Stimulated activated CD4-positive, alpha-beta T cell treated with anti-CD3 and anti-CD28 coated beads, Interleukin-2, amount 100 ng/mL, for 4 hours (primary cell): ENCODE data around the gene KANK2.

Experiments used
- DNase-seq: peaks from one replicate; pipeline ENCODE4 v3.0.0-alpha.2; 2020; ENCODE audit warnings: low read depth

KANK2 gene

DNA sequence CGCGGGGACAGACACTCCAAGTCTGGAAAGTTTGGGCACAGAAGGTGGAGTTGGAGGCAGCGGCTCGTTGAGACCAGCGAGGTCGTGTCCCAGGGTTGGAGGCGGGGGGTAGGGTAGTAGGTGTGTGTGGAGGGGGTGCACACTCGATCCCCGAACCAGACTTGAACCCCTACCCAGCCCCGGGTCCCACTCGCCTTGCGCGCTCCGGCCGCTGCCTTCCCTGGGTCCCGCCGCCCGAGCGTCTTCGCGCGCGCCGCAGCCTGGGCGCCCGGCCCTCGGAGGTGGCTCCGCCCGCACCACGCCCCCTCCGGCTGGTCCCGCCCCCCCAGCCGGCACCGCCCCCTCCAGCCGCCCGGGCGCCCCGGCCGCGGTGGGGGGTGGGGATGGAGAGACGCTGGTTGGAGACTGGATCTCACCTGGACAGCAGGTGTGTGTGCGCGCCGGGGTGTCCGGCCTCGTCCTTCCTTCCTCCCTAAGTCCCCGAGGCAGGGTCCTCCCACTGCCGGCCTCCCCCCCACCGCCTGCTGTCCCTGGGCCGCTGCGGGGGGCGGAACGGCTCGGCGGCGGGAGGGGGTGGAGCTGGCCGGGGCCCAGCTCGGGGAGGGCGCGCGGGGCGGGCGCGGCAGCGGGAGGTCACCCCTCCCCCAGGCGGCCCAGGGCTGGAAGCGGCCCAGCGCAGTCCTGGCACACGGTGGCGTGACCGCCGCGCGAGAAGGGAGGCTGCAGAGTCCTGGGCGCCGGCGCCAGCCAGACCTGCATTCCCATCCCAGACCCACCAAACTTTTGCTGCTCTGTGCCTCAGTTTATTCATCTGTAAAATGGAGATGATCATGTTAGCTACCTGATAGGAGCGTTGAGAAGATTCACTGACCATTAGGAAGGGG, at the start of gene KANK2:
Gene KANK2 (minus strand): TSS at position 255 of the 884 bp plus-strand sequence. CDS start 3,034 bp downstream, outside the sequence.
- peak; percentile 57 for DNase-seq

- no peak for DNase-seq
These were observed 49.6 kb upstream of the KANK2 start for GRCh38 chr19:11246941-11247340.

- DNase-seq, result no peak
These were observed 47.7 kb upstream of the KANK2 start for GRCh38 chr19:11244846-11245589.

- DNase-seq, result no peak
These were observed 46.4 kb upstream of the KANK2 start for GRCh38 chr19:11243798-11244169.

DNA sequence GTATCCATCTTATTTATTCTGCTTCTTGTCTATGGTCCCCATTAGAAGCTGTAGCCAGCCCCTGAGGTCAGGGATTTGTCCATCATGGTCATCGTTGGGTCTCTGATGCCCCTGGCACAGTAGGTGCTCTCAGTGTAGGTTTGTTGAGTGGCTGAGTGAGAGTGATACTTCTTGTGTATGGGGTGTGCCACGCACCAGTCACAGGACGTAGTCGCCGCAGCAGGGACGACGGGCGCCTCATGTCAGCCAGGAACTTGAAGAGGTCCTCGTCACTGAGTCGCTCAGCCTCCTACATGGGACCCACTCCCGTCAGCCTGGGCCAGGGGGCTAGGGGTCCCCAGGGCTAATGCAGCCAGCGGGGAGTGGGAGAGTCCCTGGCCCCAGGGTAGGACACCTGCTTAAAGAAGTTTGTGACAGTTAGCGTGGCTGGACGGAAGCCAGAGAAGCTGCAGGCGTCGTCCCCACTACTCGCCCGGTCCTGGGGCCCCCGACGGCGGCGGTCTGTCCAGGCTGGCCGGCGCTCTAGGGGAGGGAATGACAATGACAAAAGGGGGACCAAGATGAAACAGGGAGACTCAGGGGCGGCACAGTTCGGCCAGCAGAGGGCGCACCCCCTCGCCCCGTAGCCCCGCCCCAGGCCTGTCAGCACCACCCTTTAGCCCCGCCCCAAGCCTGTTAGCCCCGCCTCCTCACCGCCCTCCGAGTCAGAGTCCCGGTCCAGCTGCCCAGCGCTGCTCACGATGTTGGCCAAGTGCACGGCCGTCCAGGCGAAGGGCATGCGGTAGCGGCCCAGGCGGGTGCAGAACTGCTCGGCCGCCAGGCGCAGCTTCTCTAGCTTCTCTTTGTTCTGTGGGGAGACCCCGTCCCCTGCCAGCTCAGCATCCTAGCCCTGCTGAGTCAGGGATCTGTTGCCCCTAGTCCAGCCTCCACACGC, 45.8 kb upstream of the KANK2 start:
- peak; percentile 74 for DNase-seq

DNA sequence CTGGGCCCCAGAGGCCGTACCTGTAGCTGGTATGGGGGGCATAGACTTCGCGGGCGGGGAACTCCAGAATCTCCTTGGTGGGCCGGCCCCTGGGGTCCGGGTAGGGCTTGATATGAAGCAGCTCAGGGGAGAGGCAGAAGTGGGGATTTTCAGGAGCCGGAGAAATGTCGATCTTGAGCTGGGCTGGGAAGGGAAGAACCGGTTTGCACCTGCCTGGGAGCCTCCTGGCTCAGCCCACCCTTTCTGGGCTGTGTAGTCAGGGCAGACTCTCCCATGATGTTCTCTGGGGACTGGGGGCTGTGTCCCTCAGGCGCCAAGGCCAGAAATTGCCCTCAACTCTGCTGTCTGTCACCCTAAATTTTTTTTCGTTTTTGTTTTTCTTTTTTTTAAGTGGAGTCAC, 44.7 kb upstream of the KANK2 start:
- no peak for DNase-seq

- no peak for DNase-seq
These were observed 42.7 kb upstream of the KANK2 start for GRCh38 chr19:11240008-11240444.

DNA sequence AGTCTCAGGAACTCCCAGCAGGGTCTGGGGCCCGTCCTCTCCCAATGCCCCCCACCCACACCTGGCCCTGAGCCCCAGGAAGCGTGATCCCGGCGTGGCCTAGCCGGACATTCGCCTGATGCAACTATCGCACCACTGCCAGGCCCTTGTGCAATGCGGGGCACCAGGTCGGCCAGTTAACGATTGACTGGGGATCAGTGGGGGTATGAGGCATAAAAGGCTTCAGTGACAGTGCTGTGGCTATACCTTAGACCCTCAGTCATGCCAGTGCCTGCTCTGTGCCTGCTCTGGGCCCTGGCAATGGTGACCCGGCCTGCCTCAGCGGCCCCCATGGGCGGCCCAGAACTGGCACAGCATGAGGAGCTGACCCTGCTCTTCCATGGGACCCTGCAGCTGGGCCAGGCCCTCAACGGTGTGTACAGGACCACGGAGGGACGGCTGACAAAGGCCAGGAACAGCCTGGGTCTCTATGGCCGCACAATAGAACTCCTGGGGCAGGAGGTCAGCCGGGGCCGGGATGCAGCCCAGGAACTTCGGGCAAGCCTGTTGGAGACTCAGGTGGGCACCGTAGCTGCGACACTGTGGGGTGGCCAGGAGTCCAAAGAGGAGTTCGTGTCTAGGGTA, 42.1 kb upstream of the KANK2 start, which contains the start of gene ANGPTL8:
Gene ANGPTL8 (plus strand): TSS at position 243 of the 624 bp plus-strand sequence. CDS start 19 bp downstream, at position 262.
- no peak for DNase-seq

DNA sequence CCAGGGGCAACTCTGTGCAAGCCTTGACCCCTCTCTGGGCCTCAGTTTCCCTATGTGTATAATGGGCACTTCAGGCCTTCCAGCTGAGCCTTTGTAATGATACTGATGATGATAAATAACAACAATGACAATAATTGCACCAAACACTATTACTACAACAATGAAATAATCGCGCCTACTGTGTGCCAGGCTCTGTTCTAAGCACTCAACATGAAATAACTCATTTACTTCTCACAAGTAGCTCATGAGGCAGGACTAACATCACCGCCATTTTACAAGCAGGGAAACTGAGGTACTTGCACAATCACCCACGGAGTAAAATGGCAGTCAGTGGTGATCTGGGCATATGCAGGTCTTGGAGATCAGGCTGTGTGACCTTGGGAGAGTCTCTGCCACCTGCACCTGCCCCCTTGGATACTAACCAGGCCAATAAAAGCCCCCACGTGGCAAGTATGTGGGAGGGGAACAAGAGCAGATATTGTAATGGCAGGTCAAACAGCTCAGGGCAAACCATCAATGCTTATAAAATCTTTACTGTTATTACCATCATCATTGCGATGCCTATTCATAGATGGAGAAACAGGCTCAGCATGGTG, 41.5 kb upstream of the KANK2 start:
- DNase-seq, result no peak

- no peak for DNase-seq
These were observed 40.7 kb upstream of the KANK2 start for GRCh38 chr19:11238041-11238440.

DNA sequence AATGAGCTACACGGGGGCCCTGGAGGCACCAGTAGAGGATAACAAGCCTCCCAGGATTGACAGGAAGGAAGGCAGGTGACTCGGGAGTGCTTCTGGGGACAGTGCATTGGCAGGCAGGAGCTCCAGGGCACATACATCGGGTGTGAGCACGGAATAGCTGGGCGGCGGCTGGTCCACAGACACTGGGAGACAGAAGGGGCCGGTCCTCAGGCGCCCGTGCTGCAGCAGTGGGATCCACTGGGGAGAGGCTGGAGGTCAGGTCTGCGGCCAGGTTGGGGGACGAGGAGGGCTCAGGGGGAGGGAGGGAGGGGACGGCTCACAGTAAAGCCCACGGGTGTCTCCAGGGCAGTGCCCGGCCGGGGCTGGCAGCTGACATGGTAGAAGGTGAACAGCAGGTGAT, 40.0 kb upstream of the KANK2 start:
- DNase-seq, result no peak

DNA sequence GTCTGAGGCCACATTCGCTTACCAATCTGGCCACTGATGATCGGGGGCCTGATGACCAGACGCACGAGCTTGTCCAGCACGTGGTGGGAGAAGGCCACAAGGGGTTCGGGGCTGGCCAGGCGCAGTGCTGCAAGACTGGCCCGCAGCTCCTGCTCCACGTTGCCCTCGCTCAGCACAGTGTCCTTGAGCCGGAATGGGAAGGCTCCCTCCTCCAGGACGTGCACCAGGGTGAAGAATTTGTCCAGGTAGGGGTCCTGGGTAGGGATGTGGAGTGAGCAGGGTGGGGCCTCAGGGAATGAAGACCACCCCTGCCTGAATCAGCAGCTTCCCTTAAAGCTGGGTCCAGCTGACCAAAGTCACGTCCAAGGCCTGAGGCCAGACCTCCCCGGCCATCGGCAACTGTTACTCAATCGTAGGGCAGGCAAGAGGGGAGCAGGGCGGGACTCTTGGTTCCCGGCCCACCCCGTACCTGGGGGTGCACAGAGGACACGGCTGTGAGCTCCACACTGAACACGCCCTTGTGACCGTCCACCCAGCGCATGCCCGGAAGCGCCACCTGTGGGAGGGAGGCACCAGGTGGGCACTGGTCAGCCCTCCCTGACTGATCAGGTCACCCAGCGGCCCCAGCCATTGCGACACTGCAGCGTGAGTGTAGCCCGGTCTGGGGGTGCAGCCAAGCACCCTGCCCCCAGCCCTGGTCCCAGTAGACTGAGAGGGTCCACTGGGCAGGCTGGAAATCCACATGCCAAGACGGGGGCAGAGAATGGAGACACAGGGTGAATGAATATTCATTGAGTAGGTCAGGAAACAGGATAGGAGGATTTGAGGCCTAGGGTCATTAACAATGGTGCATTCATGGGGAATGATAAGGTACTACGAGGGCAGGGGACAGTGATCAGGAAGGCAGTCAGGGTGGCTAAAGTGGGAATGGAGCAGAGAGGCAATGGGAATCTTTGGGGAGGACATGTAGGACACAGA, 39.3 kb upstream of the KANK2 start:
- DNase-seq, result no peak

DNA sequence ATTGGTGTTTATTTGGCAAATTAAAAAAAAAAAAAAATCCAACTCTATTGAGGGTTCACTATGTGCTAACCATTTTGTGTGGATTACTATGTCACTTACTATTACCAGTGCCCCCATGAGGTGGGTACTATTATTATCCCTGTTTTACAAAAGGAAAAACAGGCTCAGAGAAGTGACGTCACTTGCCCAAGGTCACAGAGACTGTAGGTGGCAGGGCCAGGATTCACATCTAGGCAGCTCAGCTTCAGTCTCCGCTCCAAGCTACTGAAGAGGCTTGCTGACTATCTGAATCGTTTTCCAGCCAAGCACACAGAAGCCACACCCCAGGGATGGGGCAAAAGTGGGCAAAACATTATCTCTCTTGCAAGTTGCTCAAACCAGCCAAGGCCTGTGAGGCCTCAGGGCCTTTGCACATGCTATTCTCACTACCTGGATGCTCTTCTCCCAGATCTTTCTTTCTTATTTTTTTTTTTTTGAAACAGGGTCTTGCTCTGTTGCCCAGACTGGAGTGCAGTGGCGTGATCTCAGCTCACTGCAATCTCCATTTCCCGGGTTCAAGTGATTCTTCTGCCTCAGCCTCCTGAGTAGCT, 37.2 kb upstream of the KANK2 start:
- no peak for DNase-seq

DNA sequence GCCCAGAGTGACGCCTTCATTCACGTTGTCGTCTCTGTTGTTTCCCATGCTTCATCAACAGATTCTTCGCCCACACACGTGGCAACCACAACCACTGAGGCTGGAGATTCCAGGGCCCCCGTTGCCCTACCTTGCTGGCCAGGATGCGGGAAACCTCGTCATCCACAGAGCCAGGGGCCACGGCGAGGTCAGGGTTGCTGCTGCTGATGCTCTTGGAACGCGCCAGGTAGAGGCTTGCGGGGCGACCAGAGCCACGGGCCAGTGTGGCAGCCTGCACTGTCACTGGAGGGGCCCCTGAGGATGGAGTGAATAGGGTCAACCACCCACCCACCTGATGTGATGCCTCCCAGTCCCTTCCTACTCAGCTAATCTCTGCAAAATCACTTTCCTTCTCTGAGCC, 35.7 kb upstream of the KANK2 start:
- no peak for DNase-seq

DNA sequence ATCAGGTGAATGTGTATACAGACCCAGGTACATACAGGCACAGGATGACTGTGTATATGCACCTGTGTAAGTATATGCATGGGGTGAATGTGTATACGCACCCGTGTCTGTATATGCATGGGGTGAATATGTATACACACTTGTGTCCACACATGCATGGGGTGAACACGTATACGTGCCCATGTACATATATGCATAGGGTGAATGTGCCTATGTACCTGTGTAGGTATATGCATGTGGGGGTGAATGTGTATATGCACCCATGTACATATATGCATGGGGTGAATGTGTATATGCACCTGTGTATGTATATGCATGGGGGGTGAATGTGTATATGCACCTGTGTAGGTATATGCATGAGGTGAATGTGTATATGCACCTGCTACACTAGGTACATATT, 35.2 kb upstream of the KANK2 start:
- no peak for DNase-seq

GRCh38 chr19:11230621-11231386, 33.5 kb upstream of the KANK2 start:
- no peak for DNase-seq

- no peak for DNase-seq
These were observed 30.0 kb upstream of the KANK2 start for GRCh38 chr19:11227195-11227886.

DNA sequence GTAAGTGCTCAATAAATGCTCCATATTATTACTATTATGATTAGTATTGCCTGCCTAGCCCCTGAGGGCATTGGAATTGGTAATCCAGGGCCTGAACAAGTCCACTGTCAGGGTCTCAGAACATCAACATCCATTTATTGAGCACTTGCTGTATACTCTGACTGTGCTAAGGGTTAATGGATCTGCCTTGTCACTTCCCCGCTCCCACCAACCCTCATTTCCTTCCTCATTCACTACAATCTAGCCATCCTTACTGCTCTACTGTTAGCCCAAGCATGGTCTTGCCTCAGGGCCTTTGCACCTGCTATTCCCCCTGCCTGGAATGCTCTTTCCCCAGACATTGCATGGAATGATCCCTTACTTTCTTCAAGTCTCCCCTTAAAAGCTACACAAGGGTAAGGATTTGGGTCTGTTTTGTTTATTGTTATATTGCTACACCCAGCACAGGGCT, 29.4 kb upstream of the KANK2 start:
- DNase-seq, result no peak
